Naive thymus-derived CD8-positive, alpha-beta T cell (primary cell): ENCODE measurements around the gene QARS1. TPM values are rescaled to one million over a fixed set of nuclear protein-coding genes. Genes with fewer than 3 reads are reported as not detected.

ENCODE experiments used
- ATAC-seq, 2 donors: fragments of 150-1000 bp; cut with Tn5 transposase in 1 of 2; sonication (Bioruptor Pico), chemical (Tn5 transposase) in 1 of 2; 1 replicate in 1 of 2; 2 replicates in 1 of 2; pipeline ENCODE4 v1.10.0; 2021; ENCODE audit warnings: mild to moderate bottlenecking in 2 of 2, moderate library complexity in 2 of 2
- POLR2A ChIA-PET: fragments of 350-600 bp; sonication (Branson Sonifier 250); formaldehyde crosslinking; loops from one replicate; lab custom pipeline; 2021; ENCODE audit warnings: antibody characterized with exemption; lab: Charles Lee
- DNase-seq, 10 donors: peaks; one replicate each; pipeline versions ENCODE4 v3.0.0 to v3.0.0-alpha.2; 2020 to 2022
- H3K27ac Mint-ChIP-seq, 10 donors: one replicate each; pipeline ENCODE4 v1.8.0; 2020 to 2022; ENCODE audit warnings: mild to moderate bottlenecking in 10 of 10, mixed read lengths in 10 of 10, moderate library complexity in 4 of 10, inconsistent platforms in 1 of 10
- H3K27me3 Mint-ChIP-seq, 5 donors: one replicate each; pipeline ENCODE4 v1.8.0; 2021 to 2022; ENCODE audit warnings: mixed read lengths in 5 of 5
- H3K36me3 Mint-ChIP-seq, 3 donors: one replicate each; pipeline ENCODE4 v1.8.0; 2020 to 2022; ENCODE audit warnings: mixed read lengths in 3 of 3, mild to moderate bottlenecking in 2 of 3, inconsistent platforms in 1 of 3
- H3K4me1 Mint-ChIP-seq, 4 donors: one replicate each; pipeline ENCODE4 v1.8.0; 2021 to 2022; ENCODE audit warnings: mixed read lengths in 4 of 4
- H3K4me3 Mint-ChIP-seq, 10 donors: one replicate each; pipeline ENCODE4 v1.8.0; 2020 to 2022; ENCODE audit warnings: mild to moderate bottlenecking in 10 of 10, mixed read lengths in 10 of 10, moderate library complexity in 6 of 10, inconsistent platforms in 1 of 10
- H3K9me3 Mint-ChIP-seq, 9 donors: one replicate each; pipeline ENCODE4 v1.8.0; 2020 to 2022; ENCODE audit warnings: mixed read lengths in 9 of 9, mild to moderate bottlenecking in 3 of 9, inconsistent platforms in 1 of 9, moderate library complexity in 1 of 9
- microRNA-seq: library from miRNA; unstranded; fragments of <30 nt; microRNA quantifications from one replicate; pipeline ENCODE4 v1.2.0, GENCODE V29; 2022; ENCODE audit warnings: borderline microRNAs expressed
- polyA plus RNA-seq, 3 donors: library from polyadenylated mRNA; unstranded; fragments of 300-500 nt; fragmentation: Illumina TruSeq; gene quantifications; one replicate each; pipeline ENCODE4 v1.2.3, GENCODE V29; 2021
- total RNA-seq, 8 experiments: library from RNA in 2 of 8; stranded (reverse) in 2 of 8; gene quantifications; one replicate each; pipeline ENCODE4 v1.2.3 and lab custom pipeline; 2021 to 2026

The QARS1 gene
- total and polyA plus RNA-seq, 5 experiments from 2014 or later = 89.1 to 246 (median 125) TPM

DNA sequence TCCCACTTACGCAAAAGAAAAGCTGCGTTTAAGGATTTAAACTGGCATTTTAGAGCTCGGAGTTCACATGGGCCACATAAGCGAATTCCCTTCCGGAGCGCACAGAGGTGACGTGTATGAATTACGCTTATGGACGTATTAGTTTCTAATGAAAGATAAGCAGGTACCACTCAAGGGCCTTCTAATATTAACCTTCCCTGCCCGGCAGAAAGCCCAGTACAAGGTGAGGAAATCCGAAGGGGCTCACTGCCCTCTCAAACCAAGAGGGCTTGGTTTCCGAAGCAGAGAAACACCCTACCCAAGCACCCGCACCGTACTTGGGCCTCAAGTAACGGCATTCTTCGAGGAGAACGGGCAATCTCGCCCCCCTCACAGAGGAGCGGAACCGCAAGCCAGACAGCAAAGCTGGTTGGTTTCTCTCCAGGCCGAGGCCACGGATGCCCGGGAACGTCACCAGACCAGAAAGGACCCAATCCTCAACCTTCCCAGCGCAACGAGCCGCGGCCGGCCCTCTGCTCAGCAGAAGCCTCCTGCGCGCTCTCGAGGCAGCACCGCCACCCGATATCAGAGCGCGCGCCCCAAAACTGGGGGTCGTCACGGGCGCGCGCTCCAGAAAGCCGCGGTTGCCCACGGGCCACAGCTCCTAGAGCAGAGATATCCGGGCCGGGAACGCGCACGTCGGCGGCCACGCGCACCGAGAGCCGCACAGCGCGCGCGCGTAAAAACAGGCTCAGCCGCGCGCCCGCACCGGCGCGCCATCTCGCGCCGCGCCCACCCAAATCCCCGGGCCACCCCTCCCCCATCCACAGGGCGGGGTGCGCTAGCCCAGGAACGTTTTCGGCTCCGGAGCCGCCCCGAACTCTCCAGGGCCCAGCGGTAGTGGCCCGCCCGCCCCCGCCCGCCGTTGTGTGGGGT lies 11.4 kb downstream of the QARS1 start:
- POLR2A ChIA-PET = interaction anchor here (0.5 to 4.4 kb wide), 40 partner anchors 9 to 1519 kb away, joined by 3 to 92 read pairs (median 5); partner anchors contain the start of genes ARIH2, BSN, CCDC71 and CISH
- H3K36me3 Mint-ChIP-seq = peaks cover 0 to 43% (median 5%) of the 10 kb centered on the region in 3 donors
- no peaks in the 10 kb centered on the region for H3K27me3 Mint-ChIP-seq
- ATAC-seq (peak; percentile 39 to 48), DNase-seq (peak; percentile 75 to 91 (median 84))
- H3K4me3 Mint-ChIP-seq = peak overlapping the region; percentile 87 to 99 (median 94)
- H3K9me3 Mint-ChIP-seq = no peaks in the 10 kb centered on the region
- H3K4me1 Mint-ChIP-seq = peaks cover 14 to 50% (median 41%) of the 10 kb centered on the region in 4 donors
- peak overlapping the region; percentile 81 to 99 (median 94) for H3K27ac Mint-ChIP-seq

DNA sequence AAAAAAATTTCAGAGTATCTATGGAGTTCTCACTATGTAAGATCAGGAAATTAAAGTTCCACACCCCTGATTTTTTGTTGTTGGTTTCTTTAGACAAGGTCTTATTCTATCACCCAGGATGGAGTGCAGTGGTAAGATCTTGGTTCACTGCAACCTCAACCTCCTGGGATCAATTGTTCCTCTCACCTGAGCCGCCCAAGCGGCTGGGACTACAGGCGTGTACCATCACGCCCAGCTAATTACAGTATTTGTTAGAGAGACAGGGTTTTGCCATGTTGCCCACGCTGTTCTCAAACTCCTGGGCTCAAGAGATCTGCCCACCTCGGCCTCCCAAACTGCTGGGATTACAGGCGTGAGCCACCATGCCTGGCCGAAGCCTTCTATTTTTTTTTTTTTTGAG lies 23.1 kb downstream of the QARS1 start:
- POLR2A ChIA-PET = interaction anchor here (0.9 kb wide), 1 partner anchor 11 kb away, joined by 5 read pairs; no protein-coding TSS in a partner anchor
- no peaks in the 10 kb centered on the region for H3K27me3 Mint-ChIP-seq
- ATAC-seq (no peak), DNase-seq (no peak)
- H3K4me1 Mint-ChIP-seq = peaks cover 6 to 45% (median 19%) of the 10 kb centered on the region in 4 donors
- H3K36me3 Mint-ChIP-seq = peaks cover 0 to 47% (median 0%) of the 10 kb centered on the region in 3 donors
- peak overlapping the region in 2 of 10 donors; percentile 41 to 61 for H3K27ac Mint-ChIP-seq
- no peaks in the 10 kb centered on the region for H3K9me3 Mint-ChIP-seq
- H3K4me3 Mint-ChIP-seq = no peak overlapping the region

DNA sequence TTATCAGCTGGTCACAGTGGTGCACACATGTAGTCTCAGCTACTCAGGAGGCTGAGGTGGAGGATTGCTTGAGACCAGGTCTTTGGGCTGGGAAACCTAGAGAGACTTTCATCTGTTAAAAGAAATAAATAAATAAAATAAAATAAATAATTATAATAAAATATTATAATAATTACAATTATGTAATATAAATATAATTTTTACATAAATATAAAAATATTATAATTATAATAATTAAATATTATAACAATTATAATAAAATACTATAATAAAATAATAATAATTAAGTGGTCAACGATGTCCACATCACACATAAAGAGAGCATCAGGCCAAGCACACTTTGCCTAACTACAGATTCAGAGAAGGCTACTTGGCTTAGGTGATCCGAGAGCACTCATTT lies 25.3 kb downstream of the QARS1 start:
- H3K4me1 Mint-ChIP-seq = peaks cover 6 to 35% (median 16%) of the 10 kb centered on the region in 4 donors
- DNase-seq = no peak
- no peak overlapping the region for H3K4me3 Mint-ChIP-seq
- no peaks in the 10 kb centered on the region for H3K9me3 Mint-ChIP-seq
- POLR2A ChIA-PET = interaction anchor here (0.7 kb wide), 1 partner anchor 74 kb away, joined by 3 read pairs; no protein-coding TSS in a partner anchor
- H3K36me3 Mint-ChIP-seq = peaks cover 0 to 55% (median 0%) of the 10 kb centered on the region in 3 donors
- H3K27me3 Mint-ChIP-seq = no peaks in the 10 kb centered on the region
- no peak for ATAC-seq
- no peak overlapping the region for H3K27ac Mint-ChIP-seq

DNA sequence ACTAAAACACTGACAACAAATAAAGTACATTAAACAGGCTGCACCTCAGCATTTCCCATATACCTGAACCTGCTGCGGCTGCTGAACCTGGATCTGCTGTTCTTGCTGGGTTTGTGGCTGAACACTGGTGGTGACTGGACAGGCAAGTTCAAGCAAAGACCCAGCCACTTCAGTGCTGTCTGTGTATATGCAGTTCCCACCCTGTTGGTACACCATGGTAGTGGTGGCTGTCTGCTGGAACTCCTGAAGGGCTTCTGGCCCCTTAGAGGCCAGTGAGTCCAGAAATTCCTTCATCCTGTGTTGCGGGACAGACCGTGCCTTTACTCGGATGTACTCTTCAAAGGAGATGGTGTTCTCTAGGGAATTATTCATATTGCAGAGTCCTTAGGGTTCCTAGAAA lies 27.9 kb downstream of the QARS1 start:
- Mint-ChIP-seq H3K4me1 (peaks cover 6 to 39% (median 11%) of the 10 kb centered on the region in 4 donors), H3K36me3 (peaks cover 0 to 76% (median 4%) of the 10 kb centered on the region in 3 donors), H3K27me3 (no peaks in the 10 kb centered on the region), H3K9me3 (no peaks in the 10 kb centered on the region), H3K27ac (peak overlapping the region in 2 of 10 donors; percentile 39 to 65), H3K4me3 (no peak overlapping the region)
- DNase-seq (no peak), ATAC-seq (no peak)
- POLR2A ChIA-PET = no interaction called here

DNA sequence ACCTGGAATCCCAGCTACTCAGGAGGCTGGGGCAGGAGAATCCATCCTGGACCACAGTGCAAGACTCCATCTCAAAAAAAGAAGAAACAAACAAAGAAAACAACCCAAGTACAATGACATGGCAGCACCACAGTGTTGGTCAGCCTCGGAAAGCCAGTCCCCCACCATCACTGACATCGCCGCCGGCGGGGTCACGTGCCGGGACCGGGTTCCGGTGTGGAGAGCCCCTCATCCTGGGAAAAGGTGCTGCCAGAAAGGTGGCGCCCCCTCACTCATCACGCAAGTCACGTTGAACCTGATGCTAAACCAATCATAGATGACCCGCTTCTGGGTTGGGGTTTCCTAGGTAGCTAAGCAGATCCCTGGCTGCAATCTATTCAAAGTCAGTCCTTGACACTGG lies 28.4 kb downstream of the QARS1 start:
- H3K9me3 Mint-ChIP-seq = no peaks in the 10 kb centered on the region
- no peak for ATAC-seq
- H3K4me3 Mint-ChIP-seq = no peak overlapping the region
- peaks cover 4 to 36% (median 9%) of the 10 kb centered on the region in 4 donors for H3K4me1 Mint-ChIP-seq
- H3K27me3 Mint-ChIP-seq = no peaks in the 10 kb centered on the region
- peaks cover 0 to 82% (median 4%) of the 10 kb centered on the region in 3 donors for H3K36me3 Mint-ChIP-seq
- no peak for DNase-seq
- no peak overlapping the region for H3K27ac Mint-ChIP-seq
- POLR2A ChIA-PET = no interaction called here

DNA sequence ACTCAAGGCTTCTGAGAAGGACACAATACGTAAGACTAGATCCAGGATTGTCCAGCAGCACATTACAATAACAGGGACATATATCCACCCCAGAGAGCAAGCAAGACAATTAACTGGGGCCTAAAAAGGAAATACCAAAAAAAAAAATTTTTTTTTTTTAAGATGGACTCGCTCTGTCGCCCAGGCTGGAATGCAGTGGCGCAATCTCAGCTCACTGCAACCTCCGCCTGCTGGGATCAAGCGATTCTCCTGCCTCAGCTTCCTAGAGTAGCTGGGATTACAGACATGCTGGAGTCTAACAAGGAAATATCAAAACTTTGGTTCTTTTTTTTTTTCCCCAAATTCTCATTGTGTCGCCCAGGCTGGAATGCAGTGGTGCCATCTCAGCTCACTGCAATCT lies 46.5 kb downstream of the QARS1 start:
- Mint-ChIP-seq H3K4me1 (peaks cover 3 to 12% (median 7%) of the 10 kb centered on the region in 4 donors), H3K27me3 (no peaks in the 10 kb centered on the region), H3K9me3 (no peaks in the 10 kb centered on the region), H3K27ac (peak overlapping the region in 2 of 10 donors; percentile 23 to 75), H3K4me3 (no peak overlapping the region), H3K36me3 (peaks cover 5 to 87% (median 19%) of the 10 kb centered on the region in 3 donors)
- no peak for ATAC-seq
- no peak for DNase-seq
- POLR2A ChIA-PET = interaction anchor here (0.7 kb wide), 1 partner anchor 70 kb away, joined by 3 read pairs; no protein-coding TSS in a partner anchor

DNA sequence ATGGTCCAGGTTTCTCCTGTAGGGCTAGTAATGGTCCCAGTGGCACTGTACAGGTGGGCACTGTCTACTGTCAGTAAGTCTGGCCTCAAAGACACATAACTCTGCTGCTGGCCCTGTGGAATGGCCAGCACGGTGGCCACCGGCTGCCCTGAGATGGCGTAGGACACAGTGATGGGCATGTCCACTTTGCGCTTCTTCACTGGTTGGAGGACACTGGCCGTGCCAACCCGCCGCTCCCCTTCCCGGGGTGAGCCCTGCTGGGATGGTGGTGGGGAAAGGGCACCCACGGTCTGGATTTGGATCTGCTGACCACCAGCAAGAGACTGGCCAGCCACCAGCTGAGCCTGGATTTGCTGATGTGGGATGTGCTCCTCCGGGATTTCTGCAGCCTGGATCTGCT lies 47.3 kb downstream of the QARS1 start:
- H3K36me3 Mint-ChIP-seq = peaks cover 5 to 87% (median 19%) of the 10 kb centered on the region in 3 donors
- H3K27ac Mint-ChIP-seq = no peak overlapping the region

DNA sequence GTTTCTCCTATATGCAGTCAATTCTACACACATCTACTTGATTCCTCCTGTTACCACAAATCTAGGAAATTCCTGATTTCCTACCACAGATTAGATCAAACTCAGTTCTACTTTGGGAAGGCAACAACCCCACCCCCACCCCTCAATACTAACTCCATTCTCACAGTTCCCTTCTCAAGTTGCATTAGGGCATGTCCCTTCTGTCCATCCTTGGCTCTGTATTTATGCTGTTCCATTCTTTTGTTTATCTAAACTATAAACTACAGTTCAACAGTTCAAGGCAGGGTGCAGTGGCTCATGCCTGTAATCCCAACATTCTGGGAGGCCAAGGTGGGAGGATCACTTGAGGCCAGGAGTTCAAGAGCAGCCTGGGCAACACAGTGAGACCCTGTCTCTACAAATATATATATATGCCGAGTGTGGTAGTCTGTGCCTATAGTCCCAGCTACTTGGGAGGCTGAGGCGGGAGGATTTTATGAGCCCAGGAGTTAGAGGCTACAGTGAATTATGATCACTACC lies 50.2 kb downstream of the QARS1 start:
- DNase-seq = no peak
- no peaks in the 10 kb centered on the region for H3K27me3 Mint-ChIP-seq
- ATAC-seq = no peak
- H3K4me1 Mint-ChIP-seq = peaks cover 9 to 32% (median 24%) of the 10 kb centered on the region in 4 donors
- POLR2A ChIA-PET = no interaction called here
- peak overlapping the region in 8 of 10 donors; percentile 16 to 80 (median 58) for H3K27ac Mint-ChIP-seq
- H3K4me3 Mint-ChIP-seq = no peak overlapping the region
- peaks cover 5 to 85% (median 19%) of the 10 kb centered on the region in 3 donors for H3K36me3 Mint-ChIP-seq
- H3K9me3 Mint-ChIP-seq = no peaks in the 10 kb centered on the region

More for the DNA sequence above, 47.3 kb downstream of the QARS1 start:
- no peaks in the 10 kb centered on the region for H3K27me3 Mint-ChIP-seq
- DNase-seq (no peak), ATAC-seq (no peak)
- H3K4me3 Mint-ChIP-seq = no peak overlapping the region
- POLR2A ChIA-PET = no interaction called here
- no peaks in the 10 kb centered on the region for H3K9me3 Mint-ChIP-seq
- H3K4me1 Mint-ChIP-seq = peaks cover 3 to 13% (median 9%) of the 10 kb centered on the region in 4 donors

DNA sequence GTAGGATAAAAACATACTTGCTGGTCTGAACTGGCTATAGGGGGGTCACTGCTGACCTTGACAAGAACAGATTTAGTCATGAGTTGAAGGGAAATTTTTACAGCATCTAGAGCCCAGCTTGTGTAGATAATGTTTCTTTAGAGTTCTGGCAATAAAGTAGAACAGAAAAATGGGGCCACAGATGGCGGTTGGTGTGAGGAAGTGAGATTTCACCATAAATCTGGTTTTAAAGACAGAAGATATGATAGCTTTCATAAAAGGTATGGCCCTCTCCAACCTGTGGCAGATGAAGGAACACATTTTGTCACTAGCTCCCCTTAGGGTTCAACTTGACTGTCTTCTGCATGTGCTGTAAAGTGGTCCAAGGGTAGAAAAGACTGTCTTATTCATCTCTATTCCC lies 51.0 kb downstream of the QARS1 start:
- H3K9me3 Mint-ChIP-seq = no peaks in the 10 kb centered on the region
- POLR2A ChIA-PET = interaction anchor here (0.9 kb wide), 1 partner anchor 67 kb away, joined by 4 read pairs; the partner anchor contains the start of gene USP19
- H3K27ac Mint-ChIP-seq = peak overlapping the region in 3 of 10 donors; percentile 16 to 57 (median 51)
- peaks cover 9 to 32% (median 24%) of the 10 kb centered on the region in 4 donors for H3K4me1 Mint-ChIP-seq
- no peaks in the 10 kb centered on the region for H3K27me3 Mint-ChIP-seq
- H3K36me3 Mint-ChIP-seq = peaks cover 5 to 82% (median 19%) of the 10 kb centered on the region in 3 donors
- DNase-seq (no peak), ATAC-seq (no peak)
- H3K4me3 Mint-ChIP-seq = no peak overlapping the region

Small RNAs within 50 kb of the gene (microRNA-seq; reads per million reads assigned to microRNA genes)
- not detected for gene MIR6890

Other genes starting within 250 kb of the QARS1 start
- gene SLC25A20, start 205.9 kb downstream of the QARS1 start, total RNA-seq = 10 to 100 TPM; 10.5 to 12.5 TPM
- 10 to 100 TPM; 13.7 to 44.6 (median 19.4) TPM for gene SLC25A20, start 205.9 kb downstream of the QARS1 start, polyA plus RNA-seq
- gene ARIH2, start 185.9 kb downstream of the QARS1 start, total RNA-seq = 100 to 1,000 TPM; 162 to 167 TPM
- gene ARIH2, start 185.9 kb downstream of the QARS1 start, polyA plus RNA-seq = 100 to 1,000 TPM in 2 of 3 donors, 10 to 100 TPM in 1; 92.7 to 119 (median 101) TPM
- gene P4HTM, start 114.5 kb downstream of the QARS1 start, total RNA-seq = 10 to 100 TPM; 57.0 to 62.5 TPM
- 10 to 100 TPM; 20.3 to 23.3 (median 22.9) TPM for gene P4HTM, start 114.5 kb downstream of the QARS1 start, polyA plus RNA-seq
- gene WDR6, start 97.4 kb downstream of the QARS1 start, total RNA-seq = 100 to 1,000 TPM; 332 to 351 TPM
- 100 to 1,000 TPM in 2 of 3 donors, 10 to 100 TPM in 1; 96.3 to 126 (median 111) TPM for gene WDR6, start 97.4 kb downstream of the QARS1 start, polyA plus RNA-seq
- gene DALRD3, start 86.2 kb downstream of the QARS1 start, total RNA-seq = 10 to 100 TPM; 23.9 to 24.2 TPM
- 10 to 100 TPM; 20.8 to 21.9 (median 21.8) TPM for gene DALRD3, start 86.2 kb downstream of the QARS1 start, polyA plus RNA-seq
- gene NDUFAF3, start 82.6 kb downstream of the QARS1 start, total RNA-seq = 10 to 100 TPM; 87.1 to 89.2 TPM
- gene NDUFAF3, start 82.6 kb downstream of the QARS1 start, polyA plus RNA-seq = 100 to 1,000 TPM; 140 to 226 (median 202) TPM
- 100 to 1,000 TPM; 121 to 129 TPM for gene IMPDH2, start 75.4 kb downstream of the QARS1 start, total RNA-seq
- 100 to 1,000 TPM in 2 of 3 donors, 10 to 100 TPM in 1; 97.3 to 121 (median 118) TPM for gene IMPDH2, start 75.4 kb downstream of the QARS1 start, polyA plus RNA-seq
- 100 to 1,000 TPM; 194 to 196 TPM for gene QRICH1, start 10.7 kb downstream of the QARS1 start, total RNA-seq
- 10 to 100 TPM; 13.6 to 23.6 (median 21.1) TPM for gene QRICH1, start 10.7 kb downstream of the QARS1 start, polyA plus RNA-seq
- gene USP19, start 16.1 kb upstream of the QARS1 start, total RNA-seq = 100 to 1,000 TPM in 1 of 2 experiments, 10 to 100 TPM in 1; 99.9 to 108 TPM
- 10 to 100 TPM; 19.5 to 42.2 (median 29.2) TPM for gene USP19, start 16.1 kb upstream of the QARS1 start, polyA plus RNA-seq
- gene LAMB2, start 28.3 kb upstream of the QARS1 start, total RNA-seq = 1 to 10 TPM; 1.0 to 1.2 TPM
- gene LAMB2, start 28.3 kb upstream of the QARS1 start, polyA plus RNA-seq = not detected
- 10 to 100 TPM; 44.0 to 44.7 TPM for gene CCDC71, start 61.6 kb upstream of the QARS1 start, total RNA-seq
- 1 to 10 TPM; 1.6 to 2.0 (median 1.8) TPM for gene CCDC71, start 61.6 kb upstream of the QARS1 start, polyA plus RNA-seq
- 1 to 10 TPM; 7.0 to 7.1 TPM for gene KLHDC8B, start 66.8 kb upstream of the QARS1 start, total RNA-seq
- gene KLHDC8B, start 66.8 kb upstream of the QARS1 start, polyA plus RNA-seq = 1 to 10 TPM; 3.6 to 4.9 (median 4.2) TPM
- 10 to 100 TPM; 11.6 to 12.1 TPM for gene C3orf62, start 172.5 kb upstream of the QARS1 start, total RNA-seq
- 1 to 10 TPM in 1 of 3 donors, under 1 TPM in 2; 0.73 to 1.4 (median 0.75) TPM for gene C3orf62, start 172.5 kb upstream of the QARS1 start, polyA plus RNA-seq
- 100 to 1,000 TPM; 108 to 118 TPM for gene USP4, start 235.3 kb upstream of the QARS1 start, total RNA-seq
- 10 to 100 TPM; 49.6 to 69.1 (median 50.6) TPM for gene USP4, start 235.3 kb upstream of the QARS1 start, polyA plus RNA-seq